DND-41 (cell line): ENCODE measurements around the gene NOSTRIN.
"Not testable (repeated sequence)": the region's sequence is repeated elsewhere in the genome, so short reads cannot be mapped to it uniquely, and the experiment has no call there.

Experiments used
- ATAC-seq: fragments of 200-7000 bp; cut with Tn5 transposase; 3 replicates; pipeline ENCODE4 v1.9.1; 2021; ENCODE audit warnings: low read depth; ENCODE audit not compliant: insufficient read depth
- DNase-seq: peaks from one replicate; pipeline ENCODE4 v3.0.0-alpha.2; 2020
- H2AFZ ChIP-seq: 2 replicates; pipeline ENCODE4 v1.6.0; 2012; ENCODE audit warnings: low read depth, low read length
- H3K27ac ChIP-seq: 2 replicates; pipeline ENCODE4 v1.5.1; 2012; ENCODE audit warnings: low read length, inconsistent platforms
- H3K27me3 ChIP-seq: fragments of 200-600 bp; sonication (generic); 2 replicates; pipeline ENCODE4 v1.6.0; 2012; ENCODE audit warnings: low read length, mild to moderate bottlenecking, inconsistent platforms; ENCODE audit not compliant: insufficient read depth, poor library complexity
- H3K36me3 ChIP-seq: 2 replicates; pipeline ENCODE4 v1.5.1; 2012; ENCODE audit warnings: low read length, inconsistent platforms; ENCODE audit not compliant: insufficient read depth
- H3K4me1 ChIP-seq: 2 replicates; pipeline ENCODE4 v1.5.1; 2012; ENCODE audit warnings: mild to moderate bottlenecking, low read length; ENCODE audit not compliant: insufficient read depth
- H3K4me2 ChIP-seq: 2 replicates; pipeline ENCODE4 v1.6.0; 2012; ENCODE audit warnings: mild to moderate bottlenecking, moderate library complexity, low read length, inconsistent platforms; ENCODE audit not compliant: insufficient read depth
- H3K4me3 ChIP-seq, 2 experiments: fragments of 200-600 bp in 1 of 2; shearing (Covaris generic) in 1 of 2; 2 replicates each; pipeline ENCODE4 v1.5.1; 2012 to 2016; ENCODE audit warnings: inconsistent platforms in 2 of 2, low read length in 2 of 2, mild to moderate bottlenecking in 2 of 2, low read depth in 1 of 2, moderate library complexity in 1 of 2
- H3K79me2 ChIP-seq: 2 replicates; pipeline ENCODE4 v1.6.0; 2012; ENCODE audit warnings: low read length, inconsistent platforms; ENCODE audit not compliant: insufficient read depth
- H3K9ac ChIP-seq: 2 replicates; pipeline ENCODE4 v1.6.0; 2012; ENCODE audit warnings: low read depth, mild to moderate bottlenecking, inconsistent platforms, low read length, moderate library complexity
- H3K9me3 ChIP-seq: 2 replicates; pipeline ENCODE4 v1.5.1; 2012; ENCODE audit warnings: low read length, moderate library complexity, mild to moderate bottlenecking, inconsistent platforms; ENCODE audit not compliant: insufficient read depth, severe bottlenecking
- H4K20me1 ChIP-seq: 2 replicates; pipeline ENCODE4 v1.6.0; 2012; ENCODE audit warnings: low read length; ENCODE audit not compliant: insufficient read depth
- EZH2 ChIP-seq: IDR thresholded peaks from 3 replicates; pipeline ENCODE4 v1.6.1; 2012; ENCODE audit warnings: borderline replicate concordance, low read depth, mild to moderate bottlenecking, moderate library complexity, low read length, inconsistent platforms; ENCODE audit not compliant: severe bottlenecking
- TF ChIP-seq, protein P1 (sequence below): IDR thresholded peaks from 2 replicates; pipeline ENCODE4 v1.5.1; 2012; ENCODE audit warnings: borderline replicate concordance, low read length, moderate library complexity, mild to moderate bottlenecking; ENCODE audit not compliant: poor library complexity, severe bottlenecking; ENCODE audit errors: extremely low read depth

NOSTRIN gene

DNA sequence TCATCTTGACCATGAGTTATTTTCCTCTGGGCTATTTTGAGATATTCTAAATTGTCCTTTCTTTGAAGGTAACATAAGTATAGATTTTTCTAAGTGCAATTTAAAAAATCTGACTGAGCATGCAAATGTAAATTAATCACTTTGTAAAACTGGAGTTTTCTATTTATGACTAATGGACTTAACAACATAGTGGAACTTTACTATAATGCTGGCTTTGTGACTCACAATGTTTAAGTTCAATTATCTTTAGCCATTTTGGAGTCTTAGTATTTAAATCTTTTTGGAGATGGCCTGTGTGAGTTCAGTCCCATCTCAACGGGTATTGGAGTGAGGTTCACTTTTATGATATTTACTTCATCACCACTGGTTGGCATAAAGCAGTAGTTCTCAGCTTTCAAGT, 35.2 kb upstream of the NOSTRIN start:
- H3K9ac ChIP-seq: no peak overlapping the region
- H3K4me2 ChIP-seq: no peak overlapping the region
- no peaks in the 10 kb centered on the region for H3K27me3 ChIP-seq
- DNase-seq (no peak), ATAC-seq (no peak)
- H3K27ac ChIP-seq: no peak overlapping the region
- no peaks in the 10 kb centered on the region for H4K20me1 ChIP-seq
- no peaks in the 10 kb centered on the region for H3K9me3 ChIP-seq
- H3K4me1 ChIP-seq: no peaks in the 10 kb centered on the region
- H3K36me3 ChIP-seq: peaks cover 8% of the 10 kb centered on the region; the same call in 1 of the 2 replicates
- H2AFZ ChIP-seq: no peak overlapping the region
- H3K79me2 ChIP-seq: no peaks in the 10 kb centered on the region
- H3K4me3 ChIP-seq: no peak overlapping the region
- TF ChIP-seq, protein P1, sequence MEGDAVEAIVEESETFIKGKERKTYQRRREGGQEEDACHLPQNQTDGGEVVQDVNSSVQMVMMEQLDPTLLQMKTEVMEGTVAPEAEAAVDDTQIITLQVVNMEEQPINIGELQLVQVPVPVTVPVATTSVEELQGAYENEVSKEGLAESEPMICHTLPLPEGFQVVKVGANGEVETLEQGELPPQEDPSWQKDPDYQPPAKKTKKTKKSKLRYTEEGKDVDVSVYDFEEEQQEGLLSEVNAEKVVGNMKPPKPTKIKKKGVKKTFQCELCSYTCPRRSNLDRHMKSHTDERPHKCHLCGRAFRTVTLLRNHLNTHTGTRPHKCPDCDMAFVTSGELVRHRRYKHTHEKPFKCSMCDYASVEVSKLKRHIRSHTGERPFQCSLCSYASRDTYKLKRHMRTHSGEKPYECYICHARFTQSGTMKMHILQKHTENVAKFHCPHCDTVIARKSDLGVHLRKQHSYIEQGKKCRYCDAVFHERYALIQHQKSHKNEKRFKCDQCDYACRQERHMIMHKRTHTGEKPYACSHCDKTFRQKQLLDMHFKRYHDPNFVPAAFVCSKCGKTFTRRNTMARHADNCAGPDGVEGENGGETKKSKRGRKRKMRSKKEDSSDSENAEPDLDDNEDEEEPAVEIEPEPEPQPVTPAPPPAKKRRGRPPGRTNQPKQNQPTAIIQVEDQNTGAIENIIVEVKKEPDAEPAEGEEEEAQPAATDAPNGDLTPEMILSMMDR: no peak
- TF ChIP-seq EZH2: no peak

DNA sequence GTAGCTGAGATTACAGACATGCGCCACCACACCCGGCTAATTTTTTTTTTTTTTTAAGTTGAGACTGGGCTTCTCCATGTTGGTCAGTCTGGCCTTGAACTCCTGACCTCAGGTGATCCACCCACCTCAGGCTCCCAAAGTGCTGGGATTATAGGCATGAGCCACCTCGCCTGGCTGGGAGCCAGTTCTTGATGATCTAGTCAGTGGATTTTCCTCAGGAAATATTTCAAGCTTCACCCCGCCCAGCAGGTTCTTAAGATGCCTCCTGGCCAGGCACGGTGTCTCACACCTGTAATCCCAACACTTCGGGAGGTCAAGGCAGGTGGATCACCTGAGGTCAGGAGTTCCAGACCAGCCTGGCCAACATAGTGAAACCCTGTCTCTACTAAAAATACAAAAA, 34.1 kb upstream of the NOSTRIN start:
- not testable (repeated sequence) for H3K27ac ChIP-seq, H4K20me1 ChIP-seq, H3K79me2 ChIP-seq, H3K36me3 ChIP-seq, H3K4me1 ChIP-seq, H2AFZ ChIP-seq, ATAC-seq, H3K9me3 ChIP-seq, H3K27me3 ChIP-seq, H3K4me2 ChIP-seq, H3K9ac ChIP-seq, DNase-seq, H3K4me3 ChIP-seq

DNA sequence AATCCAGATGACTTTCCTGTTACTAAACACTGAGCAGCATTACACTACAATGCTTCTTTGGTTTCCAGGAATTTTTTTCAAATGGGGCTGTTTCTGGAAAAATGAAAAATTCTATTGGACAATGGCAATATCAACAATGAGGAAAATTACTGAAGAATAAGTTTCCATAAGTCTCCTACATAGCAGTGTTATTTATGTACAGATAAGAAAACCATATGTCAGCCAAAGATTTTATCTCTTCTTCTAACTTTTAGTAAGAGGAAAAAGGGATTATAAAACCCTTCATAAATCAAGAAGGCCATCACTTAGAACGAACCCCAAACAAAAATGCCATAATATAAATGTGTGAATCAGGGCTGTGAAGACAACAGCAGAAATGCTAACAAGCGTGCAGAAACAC, 31.6 kb upstream of the NOSTRIN start:
- no peak for ATAC-seq
- Histone ChIP-seq H3K27me3 (no peaks in the 10 kb centered on the region), H2AFZ (no peak overlapping the region), H3K27ac (no peak overlapping the region), H3K9ac (no peak overlapping the region), H3K4me2 (no peak overlapping the region), H3K9me3 (no peaks in the 10 kb centered on the region), H3K79me2 (no peaks in the 10 kb centered on the region), H3K36me3 (peaks cover 8% of the 10 kb centered on the region; the same call in 1 of the 2 replicates), H3K4me3 (no peak overlapping the region), H4K20me1 (no peaks in the 10 kb centered on the region), H3K4me1 (no peaks in the 10 kb centered on the region)
- TF ChIP-seq EZH2: no peak
- TF ChIP-seq, protein P1: no peak
- no peak for DNase-seq

DNA sequence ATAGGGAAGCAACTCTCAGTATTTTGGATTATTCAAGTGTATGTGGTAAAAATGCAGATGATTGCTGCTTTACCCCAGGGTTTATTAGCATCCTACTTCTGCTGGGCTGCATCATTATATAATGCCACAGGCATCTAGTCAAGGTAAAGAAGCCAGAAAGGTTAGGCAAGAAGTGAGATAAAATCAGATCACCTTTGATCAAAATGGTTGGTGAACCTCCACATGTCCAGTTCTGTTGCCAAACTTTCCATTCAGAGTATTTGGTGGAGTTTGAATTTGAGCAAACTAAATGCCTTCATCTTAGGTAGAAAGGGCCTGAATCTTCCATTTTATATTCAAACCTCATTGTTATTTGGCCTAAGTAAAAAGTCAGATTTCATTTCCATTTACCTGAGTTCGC, 29.7 kb upstream of the NOSTRIN start:
- Histone ChIP-seq H3K36me3 (peaks cover 3% of the 10 kb centered on the region; the same call in 1 of the 2 replicates), H3K4me1 (no peaks in the 10 kb centered on the region), H2AFZ (no peak overlapping the region), H3K4me2 (no peak overlapping the region), H4K20me1 (no peaks in the 10 kb centered on the region), H3K79me2 (no peaks in the 10 kb centered on the region), H3K27me3 (no peaks in the 10 kb centered on the region), H3K9ac (no peak overlapping the region), H3K4me3 (no peak overlapping the region), H3K27ac (no peak overlapping the region), H3K9me3 (no peaks in the 10 kb centered on the region)
- TF ChIP-seq EZH2: no peak
- TF ChIP-seq, protein P1: no peak
- DNase-seq (no peak), ATAC-seq (no peak)
